Activated CD8-positive, alpha-beta T cell treated with anti-CD3 and anti-CD28 coated beads for 36 hours (primary cell): ENCODE results near the gene CD6. TPM values are rescaled to one million over a fixed set of nuclear protein-coding genes. Genes with fewer than 3 reads are reported as not detected.

Experiments
- ATAC-seq: fragments of 200-7000 bp; cut with Tn5 transposase; one replicate; pipeline ENCODE4 v1.10.0; 2021; ENCODE audit warnings: mild to moderate bottlenecking, moderate library complexity
- CTCF ChIA-PET: fragments of 350-600 bp; sonication (Branson Sonifier 250); formaldehyde crosslinking; loops from one replicate; lab custom pipeline; 2021; ENCODE audit warnings: antibody characterized with exemption; lab: Charles Lee
- POLR2A ChIA-PET: fragments of 350-600 bp; sonication (Branson Sonifier 250); formaldehyde crosslinking; loops from one replicate; lab custom pipeline; 2021; ENCODE audit warnings: antibody characterized with exemption; lab: Charles Lee
- DNase-seq: peaks from one replicate; pipeline ENCODE4 v3.0.0-alpha.2; 2020
- H3K27ac Mint-ChIP-seq: one replicate; pipeline ENCODE4 v1.8.0; 2021; ENCODE audit warnings: mild to moderate bottlenecking, mixed read lengths
- H3K27me3 Mint-ChIP-seq: one replicate; pipeline ENCODE4 v1.8.0; 2021; ENCODE audit warnings: mixed read lengths
- H3K36me3 Mint-ChIP-seq: one replicate; pipeline ENCODE4 v1.8.0; 2021; ENCODE audit warnings: low read depth, mixed read lengths
- H3K4me1 Mint-ChIP-seq: one replicate; pipeline ENCODE4 v1.8.0; 2021; ENCODE audit warnings: low read depth, mixed read lengths
- H3K4me3 Mint-ChIP-seq: one replicate; pipeline ENCODE4 v1.8.0; 2021; ENCODE audit warnings: mild to moderate bottlenecking, moderate library complexity, mixed read lengths
- H3K9me3 Mint-ChIP-seq: one replicate; pipeline ENCODE4 v1.8.0; 2021; ENCODE audit warnings: mixed read lengths
- intact Hi-C: fragments of 100-400 bp; cut with micrococcal nuclease; formaldehyde crosslinking; loops from one replicate; pipeline ENCODE4 v1.10.0; 2022
- total RNA-seq, 2 experiments: library from RNA; stranded (reverse); gene quantifications; one replicate each; pipeline ENCODE4 v1.2.3, GENCODE V29; 2021
- TF ChIP-seq, protein P1 (sequence below): fragments of 200-600 bp; IDR thresholded peaks from one replicate; pipeline ENCODE4 v1.8.0; 2022; ENCODE audit warnings: antibody characterized with exemption, mild to moderate bottlenecking

The CD6 gene
- total RNA-seq, 2 experiments from 2014 or later = 196 to 201 TPM

DNA sequence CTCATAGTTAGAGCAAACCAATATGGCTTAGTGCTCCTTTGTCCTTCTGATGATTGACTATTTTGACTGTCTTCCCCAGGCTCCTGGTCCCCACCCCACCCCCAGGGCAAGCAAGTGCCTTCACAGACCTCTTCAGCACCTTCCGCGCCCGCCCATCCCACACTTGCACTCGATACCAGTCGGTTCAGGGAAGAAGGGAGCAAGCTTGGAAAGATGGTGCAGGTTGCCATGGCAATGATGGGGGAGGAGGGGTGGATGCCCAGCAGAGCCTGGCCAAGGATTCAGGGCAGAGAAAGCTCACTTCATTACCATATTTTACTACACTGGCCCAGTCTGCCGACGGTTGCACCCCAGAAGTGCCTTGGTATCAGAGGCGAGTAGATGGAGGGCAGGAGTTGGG, 45.0 kb upstream of the CD6 start:
- ChIA-PET CTCF (interaction anchor here (1.0 to 2.7 kb wide), 3 partner anchors 11 to 203 kb away, joined by 3 to 10 read pairs (median 4); no protein-coding TSS in a partner anchor), POLR2A (interaction anchor here (1.0 kb wide), 1 partner anchor 36 kb away, joined by 3 read pairs; no protein-coding TSS in a partner anchor)
- Mint-ChIP-seq H3K9me3 (no peaks in the 10 kb centered on the region), H3K27ac (no peak overlapping the region), H3K27me3 (peaks cover 11% of the 10 kb centered on the region), H3K4me1 (peaks cover 20% of the 10 kb centered on the region), H3K4me3 (no peak overlapping the region), H3K36me3 (peaks cover 15% of the 10 kb centered on the region)
- ATAC-seq = no peak
- DNase-seq = no peak
- TF ChIP-seq, protein P1, sequence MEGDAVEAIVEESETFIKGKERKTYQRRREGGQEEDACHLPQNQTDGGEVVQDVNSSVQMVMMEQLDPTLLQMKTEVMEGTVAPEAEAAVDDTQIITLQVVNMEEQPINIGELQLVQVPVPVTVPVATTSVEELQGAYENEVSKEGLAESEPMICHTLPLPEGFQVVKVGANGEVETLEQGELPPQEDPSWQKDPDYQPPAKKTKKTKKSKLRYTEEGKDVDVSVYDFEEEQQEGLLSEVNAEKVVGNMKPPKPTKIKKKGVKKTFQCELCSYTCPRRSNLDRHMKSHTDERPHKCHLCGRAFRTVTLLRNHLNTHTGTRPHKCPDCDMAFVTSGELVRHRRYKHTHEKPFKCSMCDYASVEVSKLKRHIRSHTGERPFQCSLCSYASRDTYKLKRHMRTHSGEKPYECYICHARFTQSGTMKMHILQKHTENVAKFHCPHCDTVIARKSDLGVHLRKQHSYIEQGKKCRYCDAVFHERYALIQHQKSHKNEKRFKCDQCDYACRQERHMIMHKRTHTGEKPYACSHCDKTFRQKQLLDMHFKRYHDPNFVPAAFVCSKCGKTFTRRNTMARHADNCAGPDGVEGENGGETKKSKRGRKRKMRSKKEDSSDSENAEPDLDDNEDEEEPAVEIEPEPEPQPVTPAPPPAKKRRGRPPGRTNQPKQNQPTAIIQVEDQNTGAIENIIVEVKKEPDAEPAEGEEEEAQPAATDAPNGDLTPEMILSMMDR = no peak
- intact Hi-C loops = no loop called here

DNA sequence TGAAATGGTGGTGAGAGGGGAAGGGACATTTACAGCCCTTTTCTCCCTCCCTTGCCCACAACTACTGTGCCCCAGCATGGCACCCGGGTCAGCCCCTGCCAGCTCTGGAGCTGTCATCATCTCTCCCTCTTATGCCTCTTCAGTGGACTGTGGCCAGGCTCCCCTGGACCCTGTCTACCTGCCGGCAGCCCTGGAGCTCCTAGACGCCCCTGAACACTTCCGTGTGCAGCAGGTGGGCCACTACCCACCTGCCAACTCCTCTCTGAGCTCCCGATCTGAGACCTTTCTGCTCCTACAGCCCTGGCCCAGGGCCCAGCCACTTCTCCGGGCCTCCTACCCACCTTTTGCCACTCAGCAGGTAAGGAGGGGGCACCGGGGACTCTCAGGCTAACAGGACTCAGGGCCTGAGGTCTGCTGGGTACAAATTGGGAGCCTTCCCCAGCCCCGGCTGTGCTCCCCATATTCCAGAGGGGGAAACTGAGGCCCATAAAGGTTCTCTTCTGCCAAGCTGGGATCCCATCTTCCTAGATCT, 44.4 kb upstream of the CD6 start:
- peaks cover 11% of the 10 kb centered on the region for H3K27me3 Mint-ChIP-seq
- ATAC-seq = no peak
- no peak overlapping the region for H3K4me3 Mint-ChIP-seq
- intact Hi-C loops = no loop called here
- CTCF ChIA-PET = interaction anchor here (0.9 to 2.7 kb wide), 5 partner anchors 12 to 202 kb away, joined by 3 to 10 read pairs (median 4); no protein-coding TSS in a partner anchor
- peaks cover 11% of the 10 kb centered on the region for H3K36me3 Mint-ChIP-seq
- H3K27ac Mint-ChIP-seq = no peak overlapping the region
- no peaks in the 10 kb centered on the region for H3K9me3 Mint-ChIP-seq
- TF ChIP-seq, protein P1 = no peak
- H3K4me1 Mint-ChIP-seq = peaks cover 20% of the 10 kb centered on the region
- POLR2A ChIA-PET = interaction anchor here (1.0 kb wide), 2 partner anchors 21 to 37 kb away, joined by 3 read pairs; partner anchors contain the start of gene PRPF19
- DNase-seq = no peak

DNA sequence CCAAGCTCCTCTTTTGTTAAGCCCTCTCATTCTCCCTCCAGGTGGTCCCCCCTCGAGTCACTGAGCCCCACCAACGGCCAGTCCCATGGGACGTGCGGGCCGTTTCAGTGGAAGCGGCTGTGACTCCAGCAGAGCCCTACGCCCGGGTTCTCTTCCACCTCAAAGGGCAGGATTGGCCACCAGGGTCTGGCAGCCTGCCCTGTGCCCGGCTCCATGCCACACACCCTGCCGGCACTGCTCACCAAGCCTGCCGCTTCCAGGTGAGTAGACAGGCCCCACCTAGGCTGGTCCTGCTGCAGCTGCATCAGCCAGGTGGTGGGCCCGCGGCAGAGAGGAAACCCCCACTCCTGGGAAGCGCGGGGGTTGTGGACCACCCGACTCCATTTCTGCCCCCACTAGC, 43.9 kb upstream of the CD6 start:
- no peak for DNase-seq
- no peak overlapping the region for H3K4me3 Mint-ChIP-seq
- TF ChIP-seq, protein P1 = no peak
- ATAC-seq = no peak
- peaks cover 6% of the 10 kb centered on the region for H3K36me3 Mint-ChIP-seq
- intact Hi-C loops = no loop called here
- H3K9me3 Mint-ChIP-seq = no peaks in the 10 kb centered on the region
- no peak overlapping the region for H3K27ac Mint-ChIP-seq
- ChIA-PET CTCF (interaction anchor here (0.7 to 2.7 kb wide), 5 partner anchors 9 to 96 kb away, joined by 3 to 10 read pairs (median 3); no protein-coding TSS in a partner anchor), POLR2A (interaction anchor here (1.0 kb wide), 1 partner anchor 21 kb away, joined by 3 read pairs; the partner anchor contains the start of gene PRPF19)
- peaks cover 20% of the 10 kb centered on the region for H3K4me1 Mint-ChIP-seq
- peaks cover 11% of the 10 kb centered on the region for H3K27me3 Mint-ChIP-seq

DNA sequence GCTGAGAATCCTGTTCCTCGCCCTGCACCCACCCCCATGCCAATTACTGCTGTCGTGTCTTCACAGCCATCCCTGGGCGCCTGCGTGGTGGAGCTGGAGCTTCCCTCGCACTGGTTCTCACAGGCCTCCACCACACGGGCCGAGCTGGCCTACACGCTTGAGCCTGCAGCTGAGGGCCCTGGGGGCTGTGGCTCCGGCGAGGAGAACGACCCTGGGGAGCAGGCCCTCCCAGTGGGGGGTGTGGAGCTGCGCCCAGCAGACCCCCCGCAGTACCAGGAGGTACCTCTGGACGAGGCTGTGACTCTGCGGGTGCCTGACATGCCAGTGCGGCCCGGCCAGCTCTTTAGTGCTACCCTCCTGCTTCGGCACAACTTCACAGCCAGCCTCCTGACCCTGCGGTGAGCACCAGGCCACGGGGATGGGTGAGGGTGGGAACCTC, 42.9 kb upstream of the CD6 start:
- TF ChIP-seq, protein P1 = no peak
- Mint-ChIP-seq H3K4me1 (peaks cover 17% of the 10 kb centered on the region), H3K27ac (no peak overlapping the region), H3K36me3 (no peaks in the 10 kb centered on the region), H3K9me3 (no peaks in the 10 kb centered on the region), H3K4me3 (no peak overlapping the region), H3K27me3 (peaks cover 11% of the 10 kb centered on the region)
- POLR2A ChIA-PET = no interaction called here
- intact Hi-C loops = no loop called here
- ATAC-seq (no peak), DNase-seq (no peak)
- CTCF ChIA-PET = interaction anchor here (0.7 to 2.7 kb wide), 5 partner anchors 10 to 97 kb away, joined by 3 to 10 read pairs (median 3); no protein-coding TSS in a partner anchor

DNA sequence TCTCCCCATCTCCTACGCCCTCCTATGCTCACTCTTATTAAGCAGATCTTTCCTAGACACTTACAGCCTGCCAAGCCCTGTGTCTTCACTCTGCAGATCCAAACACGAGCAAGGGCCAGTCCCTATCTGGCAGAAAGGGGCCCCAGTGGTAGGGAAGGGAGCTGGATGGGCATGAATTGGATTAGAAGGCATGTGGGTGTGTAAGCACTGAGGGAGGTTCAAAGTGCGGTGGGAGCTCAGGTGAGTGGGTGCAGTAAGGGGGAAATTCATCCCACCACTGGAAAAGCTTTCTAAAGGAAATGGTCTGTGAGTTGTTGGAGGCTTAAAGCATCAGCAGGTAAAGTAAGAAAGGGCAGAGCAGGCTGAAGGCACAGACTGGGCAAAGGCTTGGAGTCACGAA, 41.7 kb upstream of the CD6 start:
- TF ChIP-seq, protein P1 = no peak
- POLR2A ChIA-PET = no interaction called here
- intact Hi-C loops = no loop called here
- DNase-seq = no peak
- Mint-ChIP-seq H3K9me3 (no peaks in the 10 kb centered on the region), H3K27me3 (peaks cover 12% of the 10 kb centered on the region), H3K27ac (no peak overlapping the region), H3K36me3 (no peaks in the 10 kb centered on the region), H3K4me1 (peaks cover 11% of the 10 kb centered on the region), H3K4me3 (no peak overlapping the region)
- CTCF ChIA-PET = no interaction called here
- ATAC-seq = no peak
